ENCODE results near the gene PPP4R1. TPM values are rescaled to one million over a fixed set of nuclear protein-coding genes. Genes with fewer than 3 reads are reported as not detected.
A peak's percentile ranks its signal among the peaks of the same experiment; 100 is the strongest.

PPP4R1 gene
- total and polyA plus RNA-seq, 2 of the 4 experiments (the other 2 are of a cell fraction): 80.6 to 123 TPM

GRCh38 chr18:9565407-9565806, 49.0 kb downstream of the PPP4R1 start:
- Histone ChIP-seq H3K9ac (ENCODE audit: low read depth, low read length) (no peak overlapping the region), H2BK20ac (ENCODE audit: low read depth, low read length) (no peak overlapping the region), H2BK15ac (ENCODE audit: low read depth, low read length) (no peak overlapping the region), H4K5ac (ENCODE audit: low read depth, low read length) (no peak overlapping the region), H3K4ac (ENCODE audit: low read depth, low read length) (no peak overlapping the region), H3K56ac (ENCODE audit: extremely low read depth, insufficient read depth, low read length) (no peak overlapping the region), H4K91ac (ENCODE audit: insufficient read depth, low read depth, low read length) (no peak overlapping the region), H3K4me3 (ENCODE audit: insufficient read depth, low read depth, low read length) (no peak overlapping the region), H3K9me3 (ENCODE audit: control insufficient read depth, insufficient read depth, low read length) (no peaks in the 10 kb centered on the region), H3K18ac (ENCODE audit: low read depth, low read length) (no peak overlapping the region), H4K20me1 (ENCODE audit: insufficient read depth, low read length) (peaks cover 15% of the 10 kb centered on the region; the same call in 1 of the 2 replicates), H2AK9ac (replicated peaks; ENCODE audit: low read depth, low read length, poor library complexity) (no peak overlapping the region), H2AK5ac (ENCODE audit: low read depth, low read length) (no peak overlapping the region), H3K27ac (ENCODE audit: insufficient read depth, low read length) (no peak overlapping the region), H2BK5ac (ENCODE audit: low read depth, low read length, poor library complexity, severe bottlenecking) (no peak overlapping the region), H3K9me1 (ENCODE audit: insufficient read depth, low read length) (peaks cover 3% of the 10 kb centered on the region; the same call in 1 of the 2 replicates), H3K14ac (replicated peaks; ENCODE audit: low read depth, low read length) (no peak overlapping the region), H2BK120ac (ENCODE audit: low read depth, low read length) (no peak overlapping the region), H3K27me3 (ENCODE audit: control insufficient read depth, insufficient read depth, low read length) (no peaks in the 10 kb centered on the region), H3K4me2 (ENCODE audit: low read depth, low read length) (no peak overlapping the region), H3K36me3 (ENCODE audit: control insufficient read depth, insufficient read depth, low read length) (peaks cover 44% of the 10 kb centered on the region), H4K8ac (ENCODE audit: low read depth in 2 of 2, low read length in 2 of 2) (no peak overlapping the region), H3K23ac (ENCODE audit: low read depth, low read length) (0 out of 2 replicates have a peak overlapping the region, but pooled peaks have one; percentile 16), H3K79me1 (ENCODE audit: low read depth in 1 of 2, low read length in 2 of 2) (peaks cover 40 to 75% of the 10 kb centered on the region in 2 experiments), H2AFZ (replicated peaks; ENCODE audit: low read length, poor library complexity) (no peak overlapping the region), H3K4me1 (ENCODE audit: control insufficient read depth, insufficient read depth, low read length) (no peaks in the 10 kb centered on the region; the same call in 1 of the 2 replicates)
- intact Hi-C loops (cut with micrococcal nuclease): no loop called here
- ChIA-PET POLR2A (ENCODE audit: unreplicated experiment) (no interaction called here), CTCF (no interaction called here)
- no peak for ATAC-seq (ENCODE audit: low read depth)
- dilution Hi-C loops (cut with HindIII; ENCODE audit: low sequenced_read_pairs, unreplicated experiment): no loop called here
- TF ChIP-seq MAZ (IDR thresholded peaks at IDR 0.05; ENCODE audit: borderline replicate concordance, low read depth, low read length) (no peak), ELK1 (IDR thresholded peaks at IDR 0.05; ENCODE audit: borderline replicate concordance, low read depth, low read length) (no peak), BHLHE40 (IDR thresholded peaks at IDR 0.05; ENCODE audit: low read depth, low read length) (no peak), MXI1 (IDR thresholded peaks at IDR 0.05; ENCODE audit: borderline replicate concordance, low read depth, low read length) (no peak), CHD1 (IDR thresholded peaks at IDR 0.05; ENCODE audit: low read depth, low read length) (no peak), POLR2A (IDR thresholded peaks at IDR 0.05; ENCODE audit: low read depth, low read length) (no peak), RFX5 (IDR thresholded peaks at IDR 0.05; ENCODE audit: low read depth, low read length) (no peak), USF2 (IDR thresholded peaks at IDR 0.05; ENCODE audit: low read depth, low read length) (no peak)
- in situ Hi-C loops (cut with MboI; ENCODE audit: low sequenced_read_pairs): no loop called here
- BruUV-seq (replicated peaks): no TSS peak
- WGBS, 2 experiments (ENCODE audit: extremely low coverage in 2 of 2, insufficient read length in 1 of 2): 100% methylated on average over 2 of the region's 2 CpGs; no CpG with 5 or more reads in 1 of the 2 experiments
- DNase-seq: no peak
